HG03097 (cell line): ENCODE data around the gene RASGRF1.

Experiments used
- ATAC-seq: cut with Tn5 transposase; IDR thresholded peaks from one replicate; pipeline ENCODE4 v1.9.1; 2021; ENCODE audit not compliant: unreplicated experiment, low FRiP score

The RASGRF1 gene

GRCh38 chr15:78917888-78918287 lies 172.7 kb downstream of the RASGRF1 start:
- no peak for ATAC-seq

GRCh38 chr15:78916088-78916487 lies 174.5 kb downstream of the RASGRF1 start:
- ATAC-seq: no peak

- no peak for ATAC-seq
Measured at GRCh38 chr15:78915341-78916087, 175.1 kb downstream of the RASGRF1 start.

- ATAC-seq: no peak
Measured at GRCh38 chr15:78914027-78914764, 176.4 kb downstream of the RASGRF1 start.

GRCh38 chr15:78913012-78913411 lies 177.6 kb downstream of the RASGRF1 start:
- no peak for ATAC-seq

- no peak for ATAC-seq
Measured at GRCh38 chr15:78912316-78912715, 178.3 kb downstream of the RASGRF1 start.

GRCh38 chr15:78910271-78910670 lies 180.3 kb downstream of the RASGRF1 start:
- no peak for ATAC-seq
